ENCODE data around the gene TTC23. TPM values are rescaled to one million over a fixed set of nuclear protein-coding genes. Genes with fewer than 3 reads are reported as not detected.

Gene TTC23
- total RNA-seq, 2 donors from 2014 or later: 14.1 to 19.3 TPM

DNA sequence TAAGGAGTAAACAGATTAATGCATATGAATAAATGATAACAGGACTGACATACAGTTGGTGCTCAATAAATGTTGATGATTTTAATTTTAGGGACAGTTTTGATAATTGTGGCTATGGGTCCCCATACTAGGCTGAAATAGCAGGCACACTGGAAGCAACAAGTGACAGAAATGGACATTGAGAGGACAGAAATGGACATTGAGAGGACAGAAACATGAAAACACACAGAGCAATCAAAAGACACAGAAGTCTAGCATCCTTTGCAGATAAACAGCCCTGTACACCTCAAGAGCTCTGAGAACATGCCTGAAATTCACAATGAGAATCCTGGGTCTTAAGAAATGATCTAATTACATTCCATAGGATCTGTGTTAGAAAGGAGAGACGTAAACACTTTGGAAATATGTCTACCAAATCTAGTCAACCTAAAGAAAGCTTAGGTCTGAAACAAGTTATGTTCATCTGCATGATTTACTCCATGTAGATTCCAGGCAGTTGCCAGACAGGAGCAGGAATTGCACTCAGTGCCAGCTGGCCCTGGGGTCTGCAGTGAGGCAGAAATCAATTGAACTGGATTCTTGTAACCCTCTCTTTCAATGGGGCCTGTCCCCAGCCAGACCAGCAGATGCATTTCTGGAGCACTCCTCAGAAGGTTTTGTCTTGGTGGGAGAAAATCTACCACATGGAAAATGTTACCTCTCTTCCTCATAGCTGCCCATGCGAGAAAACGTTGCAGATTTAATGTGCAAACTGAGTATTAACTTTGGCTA, 84.2 kb downstream of the TTC23 start:
- TF ChIP-seq, protein P1, sequence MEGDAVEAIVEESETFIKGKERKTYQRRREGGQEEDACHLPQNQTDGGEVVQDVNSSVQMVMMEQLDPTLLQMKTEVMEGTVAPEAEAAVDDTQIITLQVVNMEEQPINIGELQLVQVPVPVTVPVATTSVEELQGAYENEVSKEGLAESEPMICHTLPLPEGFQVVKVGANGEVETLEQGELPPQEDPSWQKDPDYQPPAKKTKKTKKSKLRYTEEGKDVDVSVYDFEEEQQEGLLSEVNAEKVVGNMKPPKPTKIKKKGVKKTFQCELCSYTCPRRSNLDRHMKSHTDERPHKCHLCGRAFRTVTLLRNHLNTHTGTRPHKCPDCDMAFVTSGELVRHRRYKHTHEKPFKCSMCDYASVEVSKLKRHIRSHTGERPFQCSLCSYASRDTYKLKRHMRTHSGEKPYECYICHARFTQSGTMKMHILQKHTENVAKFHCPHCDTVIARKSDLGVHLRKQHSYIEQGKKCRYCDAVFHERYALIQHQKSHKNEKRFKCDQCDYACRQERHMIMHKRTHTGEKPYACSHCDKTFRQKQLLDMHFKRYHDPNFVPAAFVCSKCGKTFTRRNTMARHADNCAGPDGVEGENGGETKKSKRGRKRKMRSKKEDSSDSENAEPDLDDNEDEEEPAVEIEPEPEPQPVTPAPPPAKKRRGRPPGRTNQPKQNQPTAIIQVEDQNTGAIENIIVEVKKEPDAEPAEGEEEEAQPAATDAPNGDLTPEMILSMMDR (IDR thresholded peaks at IDR 0.05): no peak
- Histone ChIP-seq H3K9ac (ENCODE audit: low read depth in 2 of 2, low read length in 2 of 2) (no peak overlapping the region), H3K27ac (no peak overlapping the region), H3K9me3 (no peaks in the 10 kb centered on the region), H3K4me3 (no peak overlapping the region), H3K27me3 (no peaks in the 10 kb centered on the region), H3K36me3 (no peaks in the 10 kb centered on the region), H3K4me1 (no peaks in the 10 kb centered on the region)
- no peak for DNase-seq
- intact Hi-C loops (cut with DNase I): no loop called here

DNA sequence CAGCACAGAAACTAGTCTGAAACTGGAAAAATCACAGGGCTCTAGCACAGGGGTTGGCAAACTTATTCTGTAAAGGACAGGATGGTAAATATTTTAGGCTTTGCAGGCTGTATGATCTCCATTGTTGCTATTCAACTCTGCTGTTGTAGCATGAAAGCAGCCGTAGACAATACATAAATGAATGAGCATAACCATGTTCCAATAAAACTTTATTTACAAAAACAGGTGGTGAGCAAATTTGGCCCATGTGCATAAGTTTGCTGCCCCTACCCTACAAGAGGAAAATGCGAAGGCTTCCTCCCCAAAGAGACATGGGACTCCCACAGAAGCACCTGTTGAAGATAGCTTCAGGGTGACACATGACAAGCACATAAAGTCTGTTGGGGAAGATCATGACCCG, 85.3 kb downstream of the TTC23 start:
- H3K27ac ChIP-seq: no peak overlapping the region
- no peaks in the 10 kb centered on the region for H3K9me3 ChIP-seq
- intact Hi-C loops (cut with DNase I): no loop called here
- DNase-seq: no peak
- H3K4me1 ChIP-seq: no peaks in the 10 kb centered on the region
- TF ChIP-seq, protein P1 (IDR thresholded peaks at IDR 0.05): no peak
- no peak overlapping the region for H3K9ac ChIP-seq (ENCODE audit: low read depth in 2 of 2, low read length in 2 of 2)
- no peaks in the 10 kb centered on the region for H3K27me3 ChIP-seq
- no peaks in the 10 kb centered on the region for H3K36me3 ChIP-seq
- H3K4me3 ChIP-seq: no peak overlapping the region

DNA sequence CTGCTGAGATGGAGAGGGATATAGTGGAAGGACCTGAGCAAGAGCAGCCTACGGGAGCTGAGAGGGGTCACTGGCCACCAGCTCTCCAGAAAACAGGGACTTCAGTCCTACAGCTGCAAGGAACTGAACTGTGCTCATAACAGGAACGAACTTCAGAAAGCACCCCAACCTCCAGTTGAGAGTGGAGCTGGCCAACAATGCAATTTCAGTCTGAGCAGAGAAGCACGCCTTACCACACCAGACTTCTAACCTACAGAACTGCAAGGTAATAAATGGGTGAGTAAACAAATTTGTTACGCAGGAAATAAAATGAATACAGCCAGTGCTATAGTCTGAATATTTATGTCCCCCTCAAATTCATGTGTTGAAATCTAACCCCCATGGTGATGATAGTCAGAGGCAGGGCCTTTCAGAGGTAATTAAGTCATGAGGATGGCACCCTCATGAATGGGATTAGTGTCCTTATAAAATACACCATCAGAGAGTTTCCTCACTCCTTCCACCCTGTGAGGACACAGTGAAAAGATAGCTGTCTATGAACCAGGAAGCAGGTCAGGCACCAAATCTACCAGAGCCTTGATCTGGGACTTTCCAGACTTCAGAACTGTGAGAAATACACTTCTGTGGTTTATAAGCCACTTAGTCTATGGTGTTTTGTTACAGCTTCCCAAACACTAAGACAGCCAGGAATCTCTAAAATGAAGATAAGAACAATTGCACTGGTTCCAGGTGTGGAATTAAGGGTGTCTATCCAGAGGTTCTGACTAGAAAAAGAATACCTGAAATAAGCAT, 85.9 kb downstream of the TTC23 start:
- no peaks in the 10 kb centered on the region for H3K4me1 ChIP-seq
- DNase-seq: no peak
- no peak overlapping the region for H3K27ac ChIP-seq
- H3K36me3 ChIP-seq: no peaks in the 10 kb centered on the region
- no peaks in the 10 kb centered on the region for H3K27me3 ChIP-seq
- no peak overlapping the region for H3K4me3 ChIP-seq
- intact Hi-C loops (cut with DNase I): no loop called here
- no peaks in the 10 kb centered on the region for H3K9me3 ChIP-seq
- TF ChIP-seq, protein P1 (IDR thresholded peaks at IDR 0.05): no peak
- H3K9ac ChIP-seq (ENCODE audit: low read depth in 2 of 2, low read length in 2 of 2): no peak overlapping the region

DNA sequence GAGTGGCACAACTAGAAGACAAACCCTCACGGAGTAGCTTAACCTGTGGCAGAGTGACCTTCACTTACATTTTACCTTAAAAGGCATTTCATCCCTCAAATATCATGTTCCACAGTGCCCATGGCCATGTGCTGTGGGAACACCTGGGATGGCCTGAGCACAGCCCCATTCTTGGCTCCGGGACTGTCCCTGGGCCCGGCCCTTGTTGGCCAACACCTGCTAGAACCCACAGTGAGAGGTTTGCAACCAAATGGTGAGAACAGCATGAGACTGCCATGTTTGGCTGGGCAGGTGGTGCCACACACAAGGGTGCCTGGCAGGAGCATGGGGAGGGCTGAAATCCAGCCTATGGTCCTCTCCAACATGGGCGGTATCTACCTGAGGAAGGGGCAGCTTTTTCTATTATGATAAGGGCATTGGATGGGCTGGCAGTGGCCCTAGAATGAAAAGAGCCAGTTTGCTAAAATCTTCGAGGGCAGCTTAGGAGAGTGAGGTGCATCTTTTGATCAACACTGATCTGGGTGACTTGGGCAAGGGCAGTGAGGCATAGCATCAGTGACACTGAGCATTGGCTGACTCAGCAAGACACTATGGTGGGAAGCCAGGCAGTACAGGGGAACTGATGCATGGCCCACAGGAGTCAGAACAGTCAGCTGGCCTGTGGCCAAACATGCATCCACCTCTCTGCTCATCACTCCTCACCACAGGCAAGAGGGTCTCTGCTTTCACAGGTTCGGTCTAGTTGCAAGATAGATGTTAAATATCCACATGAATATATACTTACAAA, 90.6 kb downstream of the TTC23 start:
- H3K4me1 ChIP-seq: no peaks in the 10 kb centered on the region
- no peak overlapping the region for H3K27ac ChIP-seq
- no peak overlapping the region for H3K4me3 ChIP-seq
- no peaks in the 10 kb centered on the region for H3K36me3 ChIP-seq
- H3K9me3 ChIP-seq: no peaks in the 10 kb centered on the region
- no peak for DNase-seq
- H3K27me3 ChIP-seq: no peaks in the 10 kb centered on the region
- intact Hi-C loops (cut with DNase I): no loop called here
- H3K9ac ChIP-seq (ENCODE audit: low read depth in 2 of 2, low read length in 2 of 2): no peak overlapping the region
- TF ChIP-seq, protein P1 (IDR thresholded peaks at IDR 0.05): no peak

DNA sequence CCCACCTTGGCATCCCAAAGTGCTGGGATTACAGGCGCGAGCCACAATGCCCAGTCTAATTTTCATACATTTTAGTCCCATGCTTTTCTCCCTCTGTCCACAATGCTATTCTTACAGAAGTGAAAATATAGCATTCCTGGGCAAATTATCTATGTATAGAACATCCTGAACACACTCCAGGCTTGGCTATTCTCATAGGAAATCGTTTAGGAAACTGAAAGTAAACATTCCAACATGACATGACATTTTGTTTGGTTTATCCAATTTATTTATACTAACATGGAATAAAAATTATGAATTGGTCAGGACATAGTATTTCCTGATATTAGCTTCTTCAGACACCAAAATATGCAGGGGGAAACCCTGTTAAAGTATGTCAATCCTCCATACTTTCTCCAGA, 91.9 kb downstream of the TTC23 start:
- H3K27me3 ChIP-seq: no peaks in the 10 kb centered on the region
- H3K9ac ChIP-seq (ENCODE audit: low read depth in 2 of 2, low read length in 2 of 2): no peak overlapping the region
- no peak overlapping the region for H3K27ac ChIP-seq
- H3K4me1 ChIP-seq: no peaks in the 10 kb centered on the region
- H3K36me3 ChIP-seq: no peaks in the 10 kb centered on the region
- intact Hi-C loops (cut with DNase I): no loop called here
- TF ChIP-seq, protein P1 (IDR thresholded peaks at IDR 0.05): no peak
- DNase-seq: no peak
- no peaks in the 10 kb centered on the region for H3K9me3 ChIP-seq
- no peak overlapping the region for H3K4me3 ChIP-seq

Measured in colonic mucosa (tissue), 4 donors.